Islet precursor cell (in vitro differentiated cells): ENCODE measurements around the gene CBLN4.

ENCODE experiments used
- DNase-seq: peaks from one replicate; pipeline ENCODE4 v3.0.0-alpha.2; 2018

The CBLN4 gene

GRCh38 chr20:56005389-56005715 is at the start of gene CBLN4:
Gene CBLN4 (minus strand): TSS chr20:56005519. CDS start chr20:56004171, 1,348 bp downstream.
- no peak for DNase-seq

GRCh38 chr20:56043227-56043626 is 37.9 kb upstream of the CBLN4 start:
- no peak for DNase-seq

GRCh38 chr20:56032251-56032650 is 26.9 kb upstream of the CBLN4 start:
- no peak for DNase-seq

GRCh38 chr20:56018716-56019115 is 13.4 kb upstream of the CBLN4 start:
- no peak for DNase-seq

GRCh38 chr20:56018194-56018593 is 12.9 kb upstream of the CBLN4 start:
- DNase-seq, result no peak

GRCh38 chr20:56017560-56017959 is 12.2 kb upstream of the CBLN4 start:
- DNase-seq, result no peak

GRCh38 chr20:56014998-56015397 is 9.7 kb upstream of the CBLN4 start:
- DNase-seq, result no peak

- no peak for DNase-seq
These were observed 8.8 kb upstream of the CBLN4 start for GRCh38 chr20:56014151-56014550.

GRCh38 chr20:56004611-56005388 is 519 bp downstream of the CBLN4 start:
- DNase-seq, result no peak

GRCh38 chr20:56004007-56004406 is 1.3 kb downstream of the CBLN4 start:
- DNase-seq, result peak; percentile 63

GRCh38 chr20:56002908-56003800 is 2.2 kb downstream of the CBLN4 start:
- DNase-seq, result no peak

GRCh38 chr20:56001890-56002289 is 3.4 kb downstream of the CBLN4 start:
- no peak for DNase-seq

GRCh38 chr20:56001106-56001785 is 4.1 kb downstream of the CBLN4 start:
- no peak for DNase-seq

GRCh38 chr20:55978550-55978949 is 26.8 kb downstream of the CBLN4 start:
- DNase-seq, result no peak

GRCh38 chr20:55977690-55978459 is 27.4 kb downstream of the CBLN4 start:
- no peak for DNase-seq

GRCh38 chr20:55974491-55975202 is 30.7 kb downstream of the CBLN4 start:
- no peak for DNase-seq

- DNase-seq, result no peak
These were observed 40.5 kb downstream of the CBLN4 start for GRCh38 chr20:55964790-55965189.

GRCh38 chr20:55961376-55962330 is 43.7 kb downstream of the CBLN4 start:
- DNase-seq, result no peak

GRCh38 chr20:55953201-55953600 is 52.1 kb downstream of the CBLN4 start:
- no peak for DNase-seq

- no peak for DNase-seq
These were observed 57.6 kb downstream of the CBLN4 start for GRCh38 chr20:55947701-55948100.
